Parathyroid adenoma (tissue), 2 donors: Measurements from ENCODE around the gene MFAP3L.

Experiments used
- H2AFZ ChIP-seq: fragments of 300-600 bp; sonication (generic); one replicate; pipeline ENCODE4 v1.7.0; 2017; ENCODE audit warnings: antibody characterized with exemption, mild to moderate bottlenecking
- H3K27ac ChIP-seq: fragments of 300-600 bp; sonication (generic); one replicate; pipeline ENCODE4 v1.7.0; 2017
- H3K27me3 ChIP-seq: fragments of 300-600 bp; sonication (generic); one replicate; pipeline ENCODE4 v1.7.0; 2017; ENCODE audit warnings: low read length; ENCODE audit not compliant: control insufficient read depth, insufficient read depth
- H3K36me3 ChIP-seq: fragments of 300-600 bp; sonication (generic); one replicate; pipeline ENCODE4 v1.7.0; 2017; ENCODE audit warnings: low read length; ENCODE audit not compliant: control insufficient read depth, insufficient read depth
- H3K4me1 ChIP-seq: fragments of 300-600 bp; sonication (generic); one replicate; pipeline ENCODE4 v1.7.0; 2017; ENCODE audit warnings: control low read depth
- H3K4me2 ChIP-seq: fragments of 300-600 bp; sonication (generic); one replicate; pipeline ENCODE4 v1.7.0; 2017; ENCODE audit warnings: low read length
- H3K4me3 ChIP-seq: fragments of 300-600 bp; sonication (generic); one replicate; pipeline ENCODE4 v1.7.0; 2017; ENCODE audit warnings: low read depth, low read length
- H3K79me2 ChIP-seq: fragments of 300-600 bp; sonication (generic); one replicate; pipeline ENCODE4 v1.7.0; 2017; ENCODE audit warnings: control low read depth
- H3K9ac ChIP-seq: fragments of 300-600 bp; sonication (generic); one replicate; pipeline ENCODE4 v1.7.0; 2017; ENCODE audit warnings: mild to moderate bottlenecking
- H3K9me3 ChIP-seq: fragments of 300-600 bp; sonication (generic); one replicate; pipeline ENCODE4 v1.7.0; 2017; ENCODE audit warnings: low read length; ENCODE audit not compliant: control insufficient read depth
- CTCF ChIP-seq: fragments of 300-600 bp; sonication (generic); IDR thresholded peaks from one replicate; pipeline ENCODE4 v1.7.0; 2017; ENCODE audit warnings: antibody characterized with exemption, mild to moderate bottlenecking
- donor health status: primary hyperparathyroidism.

Gene MFAP3L

GRCh38 chr4:170014359-170015011 lies 11.7 kb downstream of the MFAP3L start:
- Histone ChIP-seq H2AFZ (no peak overlapping the region), H3K4me2 (no peak overlapping the region), H3K4me3 (no peak overlapping the region), H3K9me3 (no peaks in the 10 kb centered on the region), H3K27ac (no peak overlapping the region), H3K79me2 (no peaks in the 10 kb centered on the region), H3K27me3 (no peaks in the 10 kb centered on the region), H3K36me3 (no peaks in the 10 kb centered on the region), H3K4me1 (no peaks in the 10 kb centered on the region), H3K9ac (no peak overlapping the region)
- TF ChIP-seq CTCF: no peak

- Histone ChIP-seq H2AFZ (no peak overlapping the region), H3K4me2 (no peak overlapping the region), H3K79me2 (no peaks in the 10 kb centered on the region), H3K9me3 (no peaks in the 10 kb centered on the region), H3K27me3 (no peaks in the 10 kb centered on the region), H3K4me3 (no peak overlapping the region), H3K27ac (no peak overlapping the region), H3K36me3 (no peaks in the 10 kb centered on the region), H3K9ac (no peak overlapping the region), H3K4me1 (no peaks in the 10 kb centered on the region)
- no peak for TF ChIP-seq CTCF
These were observed 13.6 kb downstream of the MFAP3L start for GRCh38 chr4:170012629-170012958.

GRCh38 chr4:170011921-170012628 lies 14.1 kb downstream of the MFAP3L start:
- Histone ChIP-seq H3K4me2 (no peak overlapping the region), H3K27ac (no peak overlapping the region), H3K4me3 (no peak overlapping the region), H3K27me3 (no peaks in the 10 kb centered on the region), H3K4me1 (no peaks in the 10 kb centered on the region), H3K9ac (no peak overlapping the region), H2AFZ (no peak overlapping the region), H3K79me2 (no peaks in the 10 kb centered on the region), H3K36me3 (no peaks in the 10 kb centered on the region), H3K9me3 (no peaks in the 10 kb centered on the region)
- TF ChIP-seq CTCF: no peak

GRCh38 chr4:170009291-170009690 lies 16.9 kb downstream of the MFAP3L start:
- Histone ChIP-seq H3K36me3 (no peaks in the 10 kb centered on the region), H3K9me3 (no peaks in the 10 kb centered on the region), H3K4me1 (no peaks in the 10 kb centered on the region), H3K27ac (no peak overlapping the region), H3K4me2 (no peak overlapping the region), H3K4me3 (no peak overlapping the region), H3K27me3 (no peaks in the 10 kb centered on the region), H2AFZ (no peak overlapping the region), H3K9ac (no peak overlapping the region), H3K79me2 (no peaks in the 10 kb centered on the region)
- no peak for TF ChIP-seq CTCF

GRCh38 chr4:170008801-170009200 lies 17.4 kb downstream of the MFAP3L start:
- Histone ChIP-seq H3K9me3 (no peaks in the 10 kb centered on the region), H3K9ac (no peak overlapping the region), H3K4me3 (no peak overlapping the region), H3K27ac (no peak overlapping the region), H3K4me2 (no peak overlapping the region), H2AFZ (no peak overlapping the region), H3K27me3 (no peaks in the 10 kb centered on the region), H3K4me1 (no peaks in the 10 kb centered on the region), H3K36me3 (no peaks in the 10 kb centered on the region), H3K79me2 (no peaks in the 10 kb centered on the region)
- TF ChIP-seq CTCF: no peak
